Retina (tissue), 1 donor: ENCODE results near the gene EEF1A2.
"Not testable (repeated sequence)": the region's sequence is repeated elsewhere in the genome, so short reads cannot be mapped to it uniquely, and the experiment has no call there.

ENCODE experiments used
- DNase-seq: peaks from one replicate; pipeline ENCODE4 v3.0.0-alpha.2; 2016

The EEF1A2 gene

GRCh38 chr20:63484236-63484635, 14.6 kb downstream of the EEF1A2 start:
- peak; percentile 36 for DNase-seq

- DNase-seq = peak; percentile 9
These were observed 15.0 kb downstream of the EEF1A2 start for GRCh38 chr20:63483834-63484233.

- peak; percentile 39 for DNase-seq
These were observed 16.8 kb downstream of the EEF1A2 start for GRCh38 chr20:63482021-63482587.

- DNase-seq = peak; percentile 11
These were observed 17.4 kb downstream of the EEF1A2 start for GRCh38 chr20:63481503-63481902.

- not testable (repeated sequence) for DNase-seq
These were observed 19.0 kb downstream of the EEF1A2 start for GRCh38 chr20:63479695-63480419.

GRCh38 chr20:63478346-63479302, 20.3 kb downstream of the EEF1A2 start:
- no peak for DNase-seq

DNA sequence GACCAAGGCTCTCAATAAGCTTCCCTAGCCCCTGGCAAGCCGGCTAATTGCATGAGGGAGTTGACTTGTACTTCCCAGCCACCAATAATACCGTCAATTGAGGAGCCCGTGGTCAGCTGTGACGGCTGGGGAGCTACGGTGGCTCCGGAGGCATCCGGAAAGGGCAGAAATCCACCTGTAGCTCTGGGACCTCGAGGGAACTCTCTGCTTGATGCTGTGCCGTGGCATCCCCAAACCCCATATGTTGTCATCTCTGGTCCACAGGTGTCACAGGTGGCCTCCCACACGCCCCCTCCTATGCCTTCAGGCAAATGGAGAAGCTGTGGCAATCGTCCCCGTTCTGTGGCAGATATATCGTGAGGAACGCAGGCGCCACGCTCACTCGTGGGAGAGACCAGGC, 20.9 kb downstream of the EEF1A2 start:
- DNase-seq = no peak

GRCh38 chr20:63477061-63477616, 21.7 kb downstream of the EEF1A2 start:
- no peak for DNase-seq

DNA sequence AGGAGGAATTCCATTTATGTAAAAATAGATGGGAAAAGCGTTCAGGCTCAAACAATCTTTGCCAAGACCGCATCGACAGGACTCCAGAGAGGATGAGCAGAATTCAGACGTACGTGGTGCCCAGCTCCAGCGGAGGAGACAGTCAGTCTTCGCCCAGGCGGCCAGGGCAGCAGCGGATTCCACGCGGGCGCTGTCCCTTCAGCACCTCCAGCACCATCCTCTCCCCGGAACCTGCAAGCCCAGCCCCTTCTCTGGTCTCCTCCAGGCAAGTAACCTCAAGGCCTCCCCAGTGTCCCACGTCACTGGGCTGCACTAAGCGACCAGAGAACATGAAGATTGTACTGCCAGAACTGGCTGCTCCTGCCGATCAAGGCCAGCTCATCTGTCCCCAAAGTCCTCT, 23.7 kb downstream of the EEF1A2 start:
- peak; percentile 75 for DNase-seq

GRCh38 chr20:63473555-63474449, 25.1 kb downstream of the EEF1A2 start:
- DNase-seq = peak; percentile 45

DNA sequence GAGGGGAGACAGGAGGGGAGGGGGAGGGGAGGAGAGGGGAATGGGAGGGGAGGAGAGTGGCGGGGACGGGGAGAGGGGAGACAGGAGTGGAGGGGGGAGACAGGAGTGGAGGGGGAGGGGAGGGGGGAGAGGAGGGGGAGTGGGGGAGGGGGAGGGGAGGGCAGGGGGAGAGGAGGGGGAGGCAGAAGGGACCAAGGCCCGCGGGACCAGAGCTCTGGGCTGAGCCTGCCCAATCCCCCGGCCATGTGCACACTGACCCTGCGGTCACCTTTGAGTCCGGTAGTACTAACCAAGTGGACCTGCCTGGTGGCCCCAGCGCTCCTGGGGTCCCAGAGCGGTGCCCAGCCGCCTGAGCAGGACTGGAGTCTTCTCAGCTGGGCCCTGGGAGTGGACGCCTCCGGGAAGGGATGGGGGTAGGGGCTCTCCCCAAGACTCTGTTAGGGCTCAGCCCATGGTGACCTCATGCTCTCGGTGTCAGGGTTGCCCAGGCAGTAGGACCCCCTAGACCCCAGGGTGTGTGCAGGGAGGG, 26.0 kb downstream of the EEF1A2 start:
- DNase-seq = peak; percentile 44

DNA sequence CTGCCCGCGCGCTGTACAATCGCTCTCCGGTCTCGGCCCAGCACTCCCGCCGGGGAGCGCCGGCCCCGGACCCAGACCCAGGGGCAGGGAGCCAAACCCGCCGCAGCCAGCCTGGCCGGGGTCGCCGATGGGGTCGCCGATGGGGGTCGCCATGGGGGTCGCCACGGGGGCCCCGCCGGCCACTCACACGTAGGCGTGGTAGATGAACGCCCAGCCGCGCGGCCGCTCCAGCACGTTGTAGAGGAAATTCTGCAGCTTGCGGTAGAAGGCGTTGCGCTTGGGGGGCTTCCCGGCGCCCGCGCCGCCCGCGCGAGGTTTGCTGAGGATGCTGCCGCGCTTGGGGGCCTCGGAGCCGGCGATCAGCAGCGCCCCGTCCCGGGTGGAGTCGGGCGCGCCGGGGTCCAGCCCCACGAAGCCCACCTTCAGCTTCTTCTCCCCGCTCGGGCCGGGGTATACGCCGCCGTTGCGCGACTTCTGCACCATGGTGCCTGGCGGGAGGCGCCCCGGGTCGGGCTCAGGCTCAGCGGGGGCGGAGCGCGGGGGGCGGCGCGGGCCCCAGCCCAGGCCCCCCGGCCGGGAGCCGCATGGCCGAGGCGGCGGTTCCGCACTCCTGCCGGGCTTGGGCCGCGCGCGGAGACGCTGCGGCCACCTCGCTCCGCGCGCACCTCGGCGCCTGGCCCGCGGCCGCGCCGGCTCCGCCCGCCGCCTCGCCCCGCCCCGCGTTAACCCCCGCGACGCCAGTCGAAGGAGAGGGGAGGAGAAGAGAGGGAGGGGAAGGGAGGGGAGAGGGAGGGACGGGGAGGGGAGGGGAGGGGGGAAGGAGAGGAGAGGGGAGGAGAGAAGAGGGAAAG, 26.7 kb downstream of the EEF1A2 start, which contains the start of gene KCNQ2:
Gene KCNQ2, minus strand, starts transcription at position 675 of the 851 bp plus-strand sequence. Its CDS starts 192 bp downstream, at position 483.
- peak; percentile 77 for DNase-seq

DNA sequence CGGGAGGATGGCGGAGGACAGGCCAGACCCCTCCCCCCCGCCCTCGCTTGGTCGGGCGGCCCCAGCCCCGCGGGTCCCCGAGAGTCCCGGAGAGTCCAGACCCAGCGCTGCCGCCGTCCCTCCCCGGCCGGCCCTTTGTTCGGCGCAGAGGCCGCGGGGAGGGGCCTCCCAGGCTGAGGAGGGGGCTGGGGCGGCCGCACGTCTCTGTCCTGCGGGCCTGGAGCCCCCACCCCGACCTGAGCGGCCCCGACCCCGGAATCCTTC, 27.2 kb downstream of the EEF1A2 start:
- no peak for DNase-seq

DNA sequence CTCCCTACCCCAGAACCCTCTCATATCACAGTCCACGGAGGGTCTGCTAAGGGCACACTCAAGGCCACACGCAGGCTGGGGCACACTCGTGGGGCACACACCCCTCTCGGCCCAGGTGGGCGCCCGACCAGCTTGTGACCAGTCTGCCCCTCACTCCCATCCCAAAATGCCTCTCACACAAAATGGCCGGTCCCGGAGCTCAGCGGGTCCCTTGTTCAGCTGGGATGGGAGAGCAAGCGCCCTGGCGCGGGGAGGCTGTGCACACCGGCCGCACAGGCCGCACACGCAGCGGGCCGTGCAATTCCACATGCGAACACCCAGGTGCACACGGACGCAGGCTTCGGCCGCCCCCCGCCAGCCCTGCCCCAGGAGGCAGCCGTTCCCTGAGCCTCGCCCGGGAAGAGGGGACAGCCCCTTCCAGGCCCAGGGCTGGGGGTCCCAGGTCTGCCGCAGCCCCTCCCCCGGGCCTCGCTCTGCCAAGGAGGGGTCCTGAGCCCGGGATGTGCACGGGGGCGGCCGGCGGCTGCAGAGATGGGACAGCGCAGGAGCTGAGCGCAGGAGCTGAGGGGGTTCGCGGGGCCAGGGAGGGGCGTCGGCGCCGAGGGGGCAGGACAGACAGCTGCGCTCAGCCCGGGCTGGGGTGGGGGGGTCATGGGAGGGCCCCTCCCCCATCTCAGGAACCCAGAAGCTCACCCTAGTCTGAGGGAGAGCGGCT, 27.7 kb downstream of the EEF1A2 start:
- DNase-seq = peak; percentile 65

- DNase-seq = peak; percentile 46
These were observed 28.5 kb downstream of the EEF1A2 start for GRCh38 chr20:63470410-63470809.

DNA sequence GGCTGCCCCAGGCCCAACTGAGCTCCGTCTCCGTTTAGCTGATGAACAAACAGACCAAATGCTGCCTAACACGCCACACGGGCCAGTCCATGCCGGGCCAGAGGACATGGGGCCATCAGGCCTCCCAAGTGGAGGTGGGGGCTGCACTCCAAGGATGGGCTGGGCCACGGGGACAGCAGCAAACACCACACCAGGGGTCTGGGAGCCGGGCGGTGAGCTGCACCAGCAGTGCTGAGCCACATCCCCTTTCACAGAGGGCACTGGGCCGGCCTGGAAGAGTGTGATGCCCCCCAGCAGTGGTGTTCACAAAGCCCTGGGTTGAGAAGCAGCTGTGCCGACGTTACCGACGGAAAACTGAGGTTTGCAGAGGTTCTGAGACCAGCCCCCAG, 29.2 kb downstream of the EEF1A2 start:
- no peak for DNase-seq

- DNase-seq = peak; percentile 35
These were observed 29.7 kb downstream of the EEF1A2 start for GRCh38 chr20:63469019-63469712.

DNA sequence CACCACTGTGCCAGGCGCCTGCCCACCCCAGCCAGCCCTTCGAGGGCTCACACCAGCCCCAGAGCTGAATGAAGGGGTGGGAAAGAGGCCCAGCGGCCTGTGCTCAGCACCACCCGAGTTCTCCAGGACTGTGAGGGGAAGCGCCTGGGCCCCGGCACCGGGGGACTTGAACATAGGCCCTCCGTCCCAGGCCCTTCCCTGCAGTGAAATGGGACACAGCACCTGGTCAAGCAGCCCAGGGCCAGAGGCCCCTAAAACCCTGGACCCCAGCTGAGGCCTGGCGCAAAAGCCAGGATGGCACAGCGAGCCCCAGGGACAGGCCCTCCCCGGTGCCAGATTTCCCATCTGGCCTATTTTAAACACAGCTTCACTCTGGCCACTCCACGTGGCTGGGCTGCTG, 30.5 kb downstream of the EEF1A2 start:
- DNase-seq = no peak

- DNase-seq = no peak
These were observed 31.4 kb downstream of the EEF1A2 start for GRCh38 chr20:63467294-63468083.
